NCI-H1417 (cell line): ENCODE results near the gene CCT6B.

ENCODE experiments used
- DNase-seq, 3 experiments: peaks; one replicate each; lab custom pipeline; 2025; lab: John Stamatoyannopoulos, UW

The CCT6B gene

GRCh38 chr17:34886831-34887230 lies 74.4 kb downstream of the CCT6B start:
- DNase-seq, result no peak

- no peak for DNase-seq
These were observed 76.2 kb downstream of the CCT6B start for GRCh38 chr17:34885076-34885475.

- DNase-seq, result no peak
These were observed 76.7 kb downstream of the CCT6B start for GRCh38 chr17:34884597-34884996.

- peak in 1 of 3 experiments; percentile 59 for DNase-seq
These were observed 77.9 kb downstream of the CCT6B start for GRCh38 chr17:34883106-34884000.

GRCh38 chr17:34879146-34879545 lies 82.1 kb downstream of the CCT6B start:
- DNase-seq, result no peak
